ENCODE data around the gene ARAP2.

The ARAP2 gene, protein sequence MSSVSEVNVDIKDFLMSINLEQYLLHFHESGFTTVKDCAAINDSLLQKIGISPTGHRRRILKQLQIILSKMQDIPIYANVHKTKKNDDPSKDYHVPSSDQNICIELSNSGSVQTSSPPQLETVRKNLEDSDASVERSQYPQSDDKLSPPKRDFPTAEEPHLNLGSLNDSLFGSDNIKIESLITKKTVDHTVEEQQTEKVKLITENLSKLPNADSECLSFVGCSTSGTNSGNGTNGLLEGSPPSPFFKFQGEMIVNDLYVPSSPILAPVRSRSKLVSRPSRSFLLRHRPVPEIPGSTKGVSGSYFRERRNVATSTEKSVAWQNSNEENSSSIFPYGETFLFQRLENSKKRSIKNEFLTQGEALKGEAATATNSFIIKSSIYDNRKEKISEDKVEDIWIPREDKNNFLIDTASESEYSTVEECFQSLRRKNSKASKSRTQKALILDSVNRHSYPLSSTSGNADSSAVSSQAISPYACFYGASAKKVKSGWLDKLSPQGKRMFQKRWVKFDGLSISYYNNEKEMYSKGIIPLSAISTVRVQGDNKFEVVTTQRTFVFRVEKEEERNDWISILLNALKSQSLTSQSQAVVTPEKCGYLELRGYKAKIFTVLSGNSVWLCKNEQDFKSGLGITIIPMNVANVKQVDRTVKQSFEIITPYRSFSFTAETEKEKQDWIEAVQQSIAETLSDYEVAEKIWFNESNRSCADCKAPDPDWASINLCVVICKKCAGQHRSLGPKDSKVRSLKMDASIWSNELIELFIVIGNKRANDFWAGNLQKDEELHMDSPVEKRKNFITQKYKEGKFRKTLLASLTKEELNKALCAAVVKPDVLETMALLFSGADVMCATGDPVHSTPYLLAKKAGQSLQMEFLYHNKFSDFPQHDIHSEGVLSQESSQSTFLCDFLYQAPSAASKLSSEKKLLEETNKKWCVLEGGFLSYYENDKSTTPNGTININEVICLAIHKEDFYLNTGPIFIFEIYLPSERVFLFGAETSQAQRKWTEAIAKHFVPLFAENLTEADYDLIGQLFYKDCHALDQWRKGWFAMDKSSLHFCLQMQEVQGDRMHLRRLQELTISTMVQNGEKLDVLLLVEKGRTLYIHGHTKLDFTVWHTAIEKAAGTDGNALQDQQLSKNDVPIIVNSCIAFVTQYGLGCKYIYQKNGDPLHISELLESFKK (N-terminal part only)

GRCh38 chr4:36244257-36245082 is at the start of gene ARAP2:
Gene ARAP2, minus strand, starts transcription at chr4:36244514. Its CDS starts 15,028 bp downstream, at chr4:36229486.
- DNase-seq = peak; percentile 23

- DNase-seq = no peak
These were observed 48.4 kb upstream of the ARAP2 start for GRCh38 chr4:36292556-36293188.

DNA sequence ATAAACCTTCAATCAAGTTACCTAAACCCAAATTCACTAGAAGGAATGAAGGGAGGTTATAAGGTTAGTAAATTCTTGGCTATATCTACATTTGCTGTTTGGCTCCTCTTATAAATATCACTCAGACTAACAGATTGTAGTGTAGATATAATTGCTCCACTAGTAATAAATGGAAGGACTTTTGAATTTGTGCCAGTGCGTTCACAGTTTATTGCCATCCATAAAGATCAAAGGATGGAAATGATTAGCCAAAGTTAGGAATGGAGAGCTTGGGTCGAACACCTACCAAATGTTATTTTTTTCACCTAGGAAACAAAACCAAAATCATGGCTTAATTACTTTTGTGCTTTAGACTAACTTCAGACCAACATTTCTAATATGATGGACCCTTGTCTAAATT is 46.3 kb upstream of the ARAP2 start:
- DNase-seq = no peak

DNA sequence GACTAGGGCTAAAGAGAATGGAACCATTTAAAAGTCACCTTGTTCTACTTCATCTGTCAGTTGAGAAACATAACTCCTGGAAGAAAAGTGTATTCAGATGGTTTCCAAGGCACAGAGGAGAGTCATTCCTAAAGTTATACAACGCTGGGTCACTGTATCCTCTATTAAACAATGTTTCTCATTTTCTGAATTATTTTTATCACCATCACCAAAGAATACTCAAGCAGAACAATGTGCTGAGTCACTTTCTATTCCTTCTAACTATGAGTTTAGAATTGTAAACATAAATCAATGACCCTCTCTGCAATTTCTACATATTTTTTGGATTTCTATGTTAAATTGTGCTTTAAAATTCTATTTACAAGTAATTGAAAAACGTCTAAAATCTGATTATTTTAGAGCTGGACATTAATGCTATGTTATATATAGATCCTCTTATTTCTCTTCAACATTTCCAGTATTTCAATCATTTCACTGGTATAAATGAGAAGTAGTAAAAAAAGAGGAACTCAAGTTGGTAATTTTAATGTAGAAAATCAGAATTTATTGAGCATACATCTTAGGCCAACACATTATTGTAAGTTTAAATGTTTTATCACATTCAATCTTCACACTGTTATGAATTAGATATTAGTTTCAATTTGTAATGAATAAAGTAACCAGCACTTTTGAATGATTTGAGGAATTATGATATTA is 44.6 kb upstream of the ARAP2 start:
- DNase-seq = no peak

- no peak for DNase-seq
These were observed 42.2 kb upstream of the ARAP2 start for GRCh38 chr4:36286481-36286871.

DNA sequence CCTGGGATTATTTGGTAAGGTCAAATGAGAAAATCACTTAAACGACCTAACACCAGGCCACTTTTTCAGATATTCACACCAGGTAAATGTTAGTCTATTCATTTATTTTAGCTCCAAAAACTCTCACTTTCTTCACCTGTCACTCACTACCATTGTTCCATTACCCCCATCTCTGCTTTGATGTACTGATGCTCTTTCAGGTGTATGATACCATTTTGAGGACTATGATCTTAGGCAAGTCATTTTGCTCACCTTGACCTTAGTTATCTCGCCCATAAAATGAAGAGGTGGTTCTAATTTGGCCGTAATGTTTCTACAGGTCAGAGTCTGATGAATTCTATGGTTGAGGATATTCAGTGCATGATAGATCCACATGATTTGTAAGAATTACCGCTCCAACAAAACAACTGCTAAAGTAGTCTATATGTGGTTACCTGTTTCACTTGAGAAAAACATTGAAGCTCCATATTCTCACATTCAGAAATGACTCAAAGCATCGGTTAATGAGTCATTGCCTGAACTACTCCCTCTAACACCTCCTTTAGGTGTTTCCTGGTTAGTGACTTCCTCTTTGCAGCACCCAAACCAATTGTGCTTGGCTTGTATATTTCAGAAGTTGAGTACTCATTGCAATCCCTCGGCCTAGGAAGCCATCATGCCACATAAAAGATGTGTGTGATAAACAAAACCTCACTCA is 41.6 kb upstream of the ARAP2 start:
- no peak for DNase-seq

- no peak for DNase-seq
These were observed 39.7 kb upstream of the ARAP2 start for GRCh38 chr4:36283912-36284465.

DNA sequence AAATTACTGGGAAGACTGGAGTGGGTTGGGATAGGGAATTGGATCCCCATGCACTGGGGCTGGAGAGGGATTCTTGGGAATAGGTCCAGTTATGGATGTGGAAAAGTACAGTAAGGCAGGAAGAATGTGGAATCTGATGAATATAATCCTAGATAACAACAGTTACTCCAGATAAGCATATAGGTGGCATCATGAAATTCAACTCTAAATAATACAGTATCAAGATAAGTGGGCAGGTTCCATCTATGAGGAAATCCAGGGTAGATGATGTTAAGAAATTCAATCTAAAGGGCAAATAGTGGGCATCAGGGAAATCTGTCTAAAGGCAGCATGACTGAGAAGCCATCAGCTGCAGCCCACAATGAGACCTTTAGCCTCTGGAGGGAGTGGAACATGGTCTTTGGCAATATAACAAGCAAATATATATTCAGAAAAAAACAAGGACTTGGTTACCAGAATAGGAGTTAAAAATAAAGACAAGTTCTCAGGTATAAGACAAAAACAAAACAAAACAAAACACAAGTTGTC is 38.3 kb upstream of the ARAP2 start:
- DNase-seq = no peak

DNA sequence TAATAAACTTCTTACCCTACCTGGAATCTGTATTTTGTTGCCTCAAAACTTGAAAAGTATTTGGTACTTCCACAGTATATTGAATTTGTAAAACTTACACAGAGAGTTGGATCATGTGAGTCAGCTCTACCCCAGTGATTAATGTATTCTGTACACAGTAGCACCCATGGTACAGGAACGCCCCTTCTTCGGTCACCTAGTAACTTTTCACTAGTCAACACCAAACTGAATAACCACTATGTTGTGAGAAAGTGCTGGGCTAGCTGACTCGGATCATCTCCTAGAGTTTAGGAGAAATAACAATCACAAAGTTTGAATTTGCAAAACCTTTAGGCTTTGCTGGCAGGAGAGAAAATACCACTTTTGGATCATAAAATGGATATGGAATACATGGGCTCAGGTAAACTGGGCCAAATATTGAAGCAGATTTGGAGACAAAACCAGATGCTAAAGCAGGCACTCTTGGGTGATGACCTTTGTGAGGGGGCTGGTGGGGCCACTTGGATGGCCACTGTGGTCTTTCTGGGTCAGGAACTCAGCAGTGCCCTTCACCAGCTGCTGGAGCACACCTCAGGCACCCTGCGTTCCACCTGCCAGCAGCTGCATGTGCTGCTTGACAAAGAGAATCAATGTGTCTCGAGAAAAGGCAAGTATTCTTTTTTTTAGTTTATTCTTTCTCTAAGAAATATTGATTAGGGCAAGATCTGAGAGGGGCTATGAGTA is 37.2 kb upstream of the ARAP2 start, which contains the start of gene DTHD1:
DTHD1 (plus strand) TSS at position 233 of the 723 bp plus-strand sequence; CDS start at position 376, 143 bp downstream.
- DNase-seq = no peak

GRCh38 chr4:36280555-36280954 is 36.2 kb upstream of the ARAP2 start:
- no peak for DNase-seq

DNA sequence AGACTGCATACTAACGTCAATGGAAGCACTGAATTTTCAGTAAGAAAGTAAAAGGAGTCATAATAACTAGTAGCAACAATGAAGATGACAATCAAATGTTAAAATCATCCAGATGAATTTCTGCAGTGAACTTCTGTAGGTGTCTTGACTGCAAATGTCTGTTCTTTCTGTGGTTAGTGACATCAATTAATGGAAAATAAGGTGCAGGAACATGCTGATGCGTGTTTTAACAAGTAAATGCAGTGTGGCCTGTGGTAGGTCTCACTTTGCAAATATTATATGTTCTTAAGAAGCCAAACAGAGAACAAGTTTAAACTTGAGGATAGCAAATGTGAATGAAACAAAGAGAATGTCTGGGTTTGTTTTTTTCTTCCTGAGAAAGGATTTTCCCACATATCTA is 34.5 kb upstream of the ARAP2 start:
- DNase-seq = no peak

GRCh38 chr4:36277533-36277932 is 33.2 kb upstream of the ARAP2 start:
- no peak for DNase-seq

DNA sequence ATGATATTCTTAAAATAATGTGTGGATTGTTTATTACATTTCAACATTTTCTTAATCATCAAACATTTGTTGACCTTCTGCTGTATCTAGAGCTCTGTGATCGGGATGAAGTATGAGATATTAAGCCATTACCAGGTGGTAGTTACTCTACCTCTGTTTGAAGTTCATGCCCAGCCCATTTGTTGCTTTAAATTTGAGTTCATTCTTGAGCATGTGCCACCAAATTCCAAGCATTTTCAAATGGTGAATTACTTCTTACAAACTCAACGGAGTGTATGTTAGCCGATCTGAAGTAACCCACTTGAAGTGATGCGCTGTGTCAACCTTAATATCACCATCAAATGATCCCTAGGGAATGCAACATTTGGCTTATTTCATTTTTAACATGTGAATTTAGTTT is 29.8 kb upstream of the ARAP2 start:
- DNase-seq = no peak

DNA sequence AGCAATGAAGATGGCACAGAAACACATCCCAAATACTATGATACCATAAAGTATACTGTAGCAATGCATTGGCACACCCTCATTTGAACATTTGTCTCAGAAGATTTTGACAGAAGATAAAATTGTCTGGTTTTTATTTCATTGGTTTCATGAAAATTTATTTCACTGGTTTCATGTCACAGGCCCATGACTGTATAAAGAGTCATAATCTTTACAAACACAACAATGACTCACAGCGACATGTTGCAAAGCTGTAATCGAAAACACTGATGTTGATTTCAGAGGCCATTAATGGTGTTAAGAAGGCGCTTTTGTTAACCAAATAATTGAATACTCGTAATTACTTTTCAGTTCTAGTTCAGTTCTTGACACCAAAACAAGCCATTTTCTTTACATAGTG is 29.0 kb upstream of the ARAP2 start:
- DNase-seq = no peak

- no peak for DNase-seq
These were observed 25.3 kb upstream of the ARAP2 start for GRCh38 chr4:36269533-36270173.

DNA sequence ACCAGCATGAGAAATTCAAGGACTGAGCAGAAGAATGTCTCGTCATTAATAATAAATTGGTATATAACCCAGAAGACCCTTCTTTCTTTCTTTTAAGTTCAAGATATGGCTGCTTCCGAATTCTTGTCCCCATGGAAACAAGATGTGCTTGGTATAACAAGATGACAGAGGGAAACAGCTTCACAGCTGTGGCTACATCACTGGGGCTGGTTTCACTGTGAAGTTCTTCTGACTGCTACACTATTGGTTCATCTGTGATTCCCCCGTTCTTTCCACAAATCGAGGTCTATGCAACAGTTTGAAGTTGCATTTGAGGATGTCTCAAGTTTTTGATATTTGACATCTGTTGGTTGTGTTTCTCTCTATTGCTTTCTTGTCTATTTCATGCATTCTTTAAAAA is 24.8 kb upstream of the ARAP2 start:
- DNase-seq = no peak

- no peak for DNase-seq
These were observed 23.4 kb upstream of the ARAP2 start for GRCh38 chr4:36267486-36268268.

Measured in NCI-H510A (cell line).